AG04449 (cell line): ENCODE results near the gene DDX25.

Source experiments
- CTCF ChIA-PET: fragments of 350-600 bp; formaldehyde crosslinking; extraction: SDS; loops from one replicate; lab custom pipeline; 2021; ENCODE audit warnings: antibody characterized with exemption; lab: Yijun Ruan, JAX
- POLR2A ChIA-PET: fragments of 400-600, 350-600 bp; formaldehyde crosslinking; extraction: SDS; loops from one replicate; lab custom pipeline; 2020; ENCODE audit warnings: antibody characterized with exemption, inconsistent platforms; lab: Yijun Ruan, JAX
- DNase-seq: peaks from one replicate; pipeline ENCODE4 v3.0.0-alpha.2; 2010; ENCODE audit warnings: low read depth, low spot score
- H3K4me3 ChIP-seq: 2 replicates; pipeline ENCODE4 v1.5.1; 2011; ENCODE audit warnings: low read depth, mild to moderate bottlenecking, control low read depth, low read length
- TF ChIP-seq, protein P1 (sequence below): IDR thresholded peaks from one replicate; pipeline ENCODE4 v1.5.1; 2011; ENCODE audit warnings: mild to moderate bottlenecking, moderate library complexity, low read length, control low read depth, inconsistent platforms; ENCODE audit not compliant: insufficient read depth; ENCODE audit errors: missing control alignments

Gene DDX25

DNA sequence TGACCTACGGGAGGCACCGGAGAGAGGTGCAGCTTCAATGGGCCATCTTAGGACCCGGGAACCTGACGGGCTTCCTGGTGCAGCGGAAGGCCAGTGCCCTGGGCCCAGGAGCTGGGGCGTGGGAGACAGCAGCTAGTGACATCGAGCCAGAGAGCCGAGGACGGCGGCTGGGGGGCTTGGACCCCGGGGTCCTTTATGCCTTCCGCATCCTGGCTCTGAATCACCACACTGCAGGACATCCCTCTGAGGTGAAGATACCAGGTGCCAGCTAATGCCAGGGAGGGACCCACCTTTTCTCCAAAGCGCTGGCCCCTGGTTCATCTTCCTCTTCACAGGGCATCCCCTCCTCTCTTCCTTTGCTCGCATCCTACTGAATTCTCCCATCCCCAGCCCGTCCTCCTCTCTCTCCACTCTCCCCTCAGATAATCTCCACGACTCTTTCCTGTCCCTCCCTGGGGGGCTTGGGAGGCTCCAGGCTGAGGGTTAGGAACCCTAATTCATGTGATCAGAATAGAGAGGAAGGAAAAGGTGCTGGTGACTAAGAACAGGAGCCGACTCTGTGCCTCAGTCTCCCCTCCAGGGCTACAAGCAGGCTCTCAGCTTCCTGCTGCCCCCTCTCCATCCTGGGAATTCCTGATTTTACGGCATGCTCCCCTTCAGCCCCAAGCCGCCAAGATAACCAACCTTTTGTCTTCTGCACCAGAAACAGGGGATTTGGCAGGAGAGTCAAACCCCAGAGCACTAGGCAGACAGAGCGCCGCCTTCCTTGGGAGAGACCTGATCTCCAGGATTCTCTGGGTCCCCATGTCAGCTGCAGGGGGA is 50.0 kb downstream of the DDX25 start:
- POLR2A ChIA-PET: no interaction called here
- no peak overlapping the region for H3K4me3 ChIP-seq
- CTCF ChIA-PET: interaction anchor here (1.2 kb wide), 1 partner anchor 12 kb away, joined by 3 read pairs; no protein-coding TSS in a partner anchor
- DNase-seq: no peak
- TF ChIP-seq, protein P1, sequence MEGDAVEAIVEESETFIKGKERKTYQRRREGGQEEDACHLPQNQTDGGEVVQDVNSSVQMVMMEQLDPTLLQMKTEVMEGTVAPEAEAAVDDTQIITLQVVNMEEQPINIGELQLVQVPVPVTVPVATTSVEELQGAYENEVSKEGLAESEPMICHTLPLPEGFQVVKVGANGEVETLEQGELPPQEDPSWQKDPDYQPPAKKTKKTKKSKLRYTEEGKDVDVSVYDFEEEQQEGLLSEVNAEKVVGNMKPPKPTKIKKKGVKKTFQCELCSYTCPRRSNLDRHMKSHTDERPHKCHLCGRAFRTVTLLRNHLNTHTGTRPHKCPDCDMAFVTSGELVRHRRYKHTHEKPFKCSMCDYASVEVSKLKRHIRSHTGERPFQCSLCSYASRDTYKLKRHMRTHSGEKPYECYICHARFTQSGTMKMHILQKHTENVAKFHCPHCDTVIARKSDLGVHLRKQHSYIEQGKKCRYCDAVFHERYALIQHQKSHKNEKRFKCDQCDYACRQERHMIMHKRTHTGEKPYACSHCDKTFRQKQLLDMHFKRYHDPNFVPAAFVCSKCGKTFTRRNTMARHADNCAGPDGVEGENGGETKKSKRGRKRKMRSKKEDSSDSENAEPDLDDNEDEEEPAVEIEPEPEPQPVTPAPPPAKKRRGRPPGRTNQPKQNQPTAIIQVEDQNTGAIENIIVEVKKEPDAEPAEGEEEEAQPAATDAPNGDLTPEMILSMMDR: no peak

DNA sequence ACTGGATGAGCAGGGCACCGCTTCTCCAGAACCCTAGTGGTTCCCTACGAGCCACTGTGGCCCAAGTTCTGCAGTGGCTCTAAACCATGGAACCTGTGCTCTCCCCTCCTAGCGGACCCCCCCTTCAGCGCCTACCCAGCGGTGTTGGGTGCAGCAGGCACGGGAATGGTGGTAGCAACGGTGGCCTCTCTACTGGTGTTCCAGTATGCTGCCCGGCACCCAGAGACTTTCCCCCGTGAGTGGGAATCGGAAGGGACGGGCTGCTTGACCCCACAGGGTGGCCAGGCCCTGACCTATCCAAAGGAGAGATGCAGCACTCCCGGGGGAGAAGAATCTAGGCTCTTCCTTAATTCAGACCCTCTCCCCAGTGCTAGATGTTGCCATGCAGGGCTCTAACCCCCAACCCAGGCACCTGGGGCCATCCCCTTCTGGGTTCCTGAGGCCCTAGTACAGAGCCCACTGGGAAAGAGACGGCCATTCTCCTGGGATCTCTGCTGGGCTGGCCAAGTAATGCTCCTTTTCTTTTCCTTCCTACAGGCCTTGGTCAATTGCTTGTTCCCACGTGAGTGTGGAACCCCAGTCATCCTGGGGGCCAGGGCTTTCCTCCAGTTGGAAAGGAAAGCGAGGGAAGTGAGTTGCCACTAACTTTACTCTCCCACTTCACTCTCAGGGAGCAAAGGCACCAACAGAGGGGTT is 50.8 kb downstream of the DDX25 start:
- DNase-seq: no peak
- H3K4me3 ChIP-seq: no peak overlapping the region
- ChIA-PET POLR2A (no interaction called here), CTCF (no interaction called here)
- TF ChIP-seq, protein P1: no peak

DNA sequence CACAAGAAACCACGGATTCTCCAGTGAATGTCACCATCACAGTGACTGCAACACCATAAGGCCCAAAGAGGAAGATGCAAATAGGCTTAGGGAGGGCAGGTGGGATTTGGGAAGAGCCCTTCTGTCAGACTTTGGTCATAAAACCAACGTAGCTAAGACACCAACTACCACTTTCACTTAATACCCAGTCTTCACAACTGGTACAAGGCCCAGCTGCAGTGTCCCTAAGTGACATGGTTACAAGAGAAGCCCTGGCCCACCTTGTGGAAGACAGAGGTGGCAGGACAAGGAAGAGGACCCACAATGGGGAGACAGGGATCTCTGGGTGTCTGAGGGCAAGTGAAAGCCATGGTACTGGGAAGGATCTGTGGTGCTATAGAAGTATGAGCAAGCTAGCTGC is 51.5 kb downstream of the DDX25 start:
- H3K4me3 ChIP-seq: no peak overlapping the region
- DNase-seq: no peak
- ChIA-PET POLR2A (no interaction called here), CTCF (no interaction called here)
- TF ChIP-seq, protein P1: no peak

DNA sequence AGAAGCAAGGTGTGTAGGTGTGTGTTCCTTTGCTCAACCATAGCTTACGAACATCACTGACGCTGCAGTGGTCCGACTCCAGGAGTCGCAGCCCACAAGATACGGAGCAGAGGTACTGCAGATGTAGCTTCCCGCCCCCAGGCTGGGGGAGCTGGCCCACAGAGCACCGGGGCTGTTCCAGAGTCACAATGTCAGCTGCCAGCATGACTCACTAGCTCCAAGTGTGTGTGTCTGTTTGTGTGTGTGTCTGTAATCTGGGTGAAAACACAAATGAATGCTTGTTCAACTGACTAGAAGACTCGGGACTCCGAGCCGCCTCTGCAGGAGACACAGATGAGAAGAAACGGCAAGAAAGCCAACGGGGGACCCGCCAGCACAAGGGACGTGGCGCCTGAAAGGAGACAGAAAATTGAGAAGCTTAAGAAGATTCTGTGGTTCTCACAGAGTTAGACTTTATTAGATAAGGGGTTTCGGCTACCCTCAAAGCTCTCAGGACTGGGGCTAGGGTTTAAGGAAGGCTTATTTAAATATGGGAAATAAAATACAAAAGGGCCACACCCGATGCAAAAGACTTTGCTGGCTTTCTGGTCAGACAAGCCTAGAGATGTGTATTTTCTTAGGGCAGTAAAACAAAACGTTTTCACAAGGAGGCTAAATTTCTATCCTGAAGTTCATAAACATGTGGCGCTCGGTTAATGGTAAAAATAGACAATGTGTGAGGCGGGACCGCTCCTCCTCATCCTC is 52.3 kb downstream of the DDX25 start:
- TF ChIP-seq, protein P1: no peak
- POLR2A ChIA-PET: no interaction called here
- CTCF ChIA-PET: no interaction called here
- H3K4me3 ChIP-seq: no peak overlapping the region
- DNase-seq: no peak

DNA sequence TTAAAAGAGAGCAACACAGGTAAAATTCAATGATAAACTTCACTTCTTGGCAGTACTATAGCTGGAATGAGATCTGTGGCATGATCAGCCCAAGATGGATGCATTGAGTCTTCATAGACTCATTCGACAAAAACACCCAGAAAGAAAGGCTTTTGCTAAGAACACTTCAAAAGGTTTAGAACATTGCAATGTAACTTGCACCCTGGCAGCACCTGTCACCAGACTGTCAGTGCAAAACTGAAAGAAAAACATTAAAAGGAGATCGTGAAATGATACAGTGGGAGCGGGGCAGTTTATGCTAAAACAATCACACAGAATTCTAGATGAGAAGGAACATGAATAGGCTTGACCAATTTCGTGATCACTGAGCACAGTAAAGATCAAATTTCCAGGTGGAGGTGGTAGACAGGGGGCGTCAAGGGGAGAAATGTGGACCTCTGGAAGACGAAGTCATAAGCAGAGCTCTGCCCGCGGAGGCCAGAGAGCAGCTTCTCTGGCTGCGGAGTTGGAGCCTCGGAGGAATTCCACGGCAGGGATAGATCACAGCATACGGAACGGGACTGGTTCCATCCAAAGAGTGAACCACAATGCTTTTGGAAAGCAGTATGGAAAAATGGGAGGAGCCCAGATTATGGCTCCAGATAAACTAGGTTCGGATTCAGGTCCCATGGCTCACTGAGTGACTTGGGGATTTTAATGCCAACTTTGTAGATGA is 53.5 kb downstream of the DDX25 start:
- POLR2A ChIA-PET: no interaction called here
- TF ChIP-seq, protein P1: no peak
- DNase-seq: no peak
- CTCF ChIA-PET: no interaction called here
- no peak overlapping the region for H3K4me3 ChIP-seq
